ENCODE measurements around the gene CDK3. TPM values are rescaled to one million over a fixed set of nuclear protein-coding genes. Genes with fewer than 3 reads are reported as not detected.

CDK3 gene
- total RNA-seq, 1 donor from 2014 or later: 1.8 TPM

- Histone ChIP-seq H3K27me3 (ENCODE audit: low read depth) (peaks cover 31% of the 10 kb centered on the region), H3K27ac (replicated peaks) (no peak overlapping the region), H3K4me1 (no peaks in the 10 kb centered on the region), H3K9me3 (replicated peaks) (no peaks in the 10 kb centered on the region), H3K4me3 (no peak overlapping the region), H3K36me3 (no peaks in the 10 kb centered on the region)
- no peak for DNase-seq
- intact Hi-C loops (cut with micrococcal nuclease): no loop called here
- no peak for TF ChIP-seq CTCF (IDR thresholded peaks at IDR 0.05; ENCODE audit: borderline replicate concordance)
Measured at GRCh38 chr17:76019833-76020467, 19.3 kb downstream of the CDK3 start.

- no peak for DNase-seq
- TF ChIP-seq CTCF (IDR thresholded peaks at IDR 0.05; ENCODE audit: borderline replicate concordance): no peak
- Histone ChIP-seq H3K4me1 (no peaks in the 10 kb centered on the region), H3K9me3 (replicated peaks) (no peaks in the 10 kb centered on the region), H3K27me3 (ENCODE audit: low read depth) (peaks cover 21% of the 10 kb centered on the region), H3K27ac (replicated peaks) (no peak overlapping the region), H3K4me3 (no peak overlapping the region), H3K36me3 (no peaks in the 10 kb centered on the region)
- intact Hi-C loops (cut with micrococcal nuclease): no loop called here
Measured at GRCh38 chr17:76022285-76022684, 21.6 kb downstream of the CDK3 start.

GRCh38 chr17:76022973-76023899, 22.6 kb downstream of the CDK3 start:
- DNase-seq: no peak
- Histone ChIP-seq H3K27me3 (ENCODE audit: low read depth) (peaks cover 21% of the 10 kb centered on the region), H3K36me3 (no peaks in the 10 kb centered on the region), H3K27ac (replicated peaks) (no peak overlapping the region), H3K4me1 (no peaks in the 10 kb centered on the region), H3K9me3 (replicated peaks) (no peaks in the 10 kb centered on the region), H3K4me3 (no peak overlapping the region)
- TF ChIP-seq CTCF (IDR thresholded peaks at IDR 0.05; ENCODE audit: borderline replicate concordance): no peak
- intact Hi-C loops (cut with micrococcal nuclease): no loop called here

GRCh38 chr17:76023900-76024237, 23.2 kb downstream of the CDK3 start:
- H3K4me1 ChIP-seq: no peaks in the 10 kb centered on the region
- no peak for TF ChIP-seq CTCF (IDR thresholded peaks at IDR 0.05; ENCODE audit: borderline replicate concordance)
- H3K36me3 ChIP-seq: no peaks in the 10 kb centered on the region
- H3K4me3 ChIP-seq: no peak overlapping the region
- no peak for DNase-seq
- no peaks in the 10 kb centered on the region for H3K9me3 ChIP-seq (replicated peaks)
- peaks cover 21% of the 10 kb centered on the region for H3K27me3 ChIP-seq (ENCODE audit: low read depth)
- H3K27ac ChIP-seq (replicated peaks): no peak overlapping the region
- intact Hi-C loops (cut with micrococcal nuclease): no loop called here

GRCh38 chr17:76024353-76024752, 23.7 kb downstream of the CDK3 start:
- no peaks in the 10 kb centered on the region for H3K9me3 ChIP-seq (replicated peaks)
- H3K27me3 ChIP-seq (ENCODE audit: low read depth): peaks cover 21% of the 10 kb centered on the region
- H3K36me3 ChIP-seq: no peaks in the 10 kb centered on the region
- no peak for TF ChIP-seq CTCF (IDR thresholded peaks at IDR 0.05; ENCODE audit: borderline replicate concordance)
- H3K4me1 ChIP-seq: peaks cover 2% of the 10 kb centered on the region
- intact Hi-C loops (cut with micrococcal nuclease): no loop called here
- DNase-seq: no peak
- no peak overlapping the region for H3K4me3 ChIP-seq
- no peak overlapping the region for H3K27ac ChIP-seq (replicated peaks)

Data from left ventricle myocardium inferior (tissue), 1 donor.